Measurements from ENCODE around the gene ACBD3. TPM values are rescaled to one million over a fixed set of nuclear protein-coding genes. Genes with fewer than 3 reads are reported as not detected.
"Not testable (repeated sequence)": the region's sequence is repeated elsewhere in the genome, so short reads cannot be mapped to it uniquely, and the experiment has no call there.

ACBD3 gene
- total RNA-seq, 4 donors from 2014 or later, result 33.5 to 95.8 (median 46.8) TPM

- no peaks in the 10 kb centered on the region for H3K4me1 ChIP-seq
- no peak for DNase-seq
- intact Hi-C loops (cut with DNase I; ENCODE audit: low total_unique reads), result no loop called here
- H3K27ac ChIP-seq, result no peak overlapping the region
- H3K36me3 ChIP-seq, result no peaks in the 10 kb centered on the region
- no peaks in the 10 kb centered on the region for H3K9me3 ChIP-seq
- TF ChIP-seq POLR2A (IDR thresholded peaks at IDR 0.05) (no peak), CTCF (IDR thresholded peaks at IDR 0.05) (no peak)
- H3K4me3 ChIP-seq, result no peak overlapping the region
- H3K27me3 ChIP-seq, result peaks cover 0 to 4% of the 10 kb centered on the region in 2 donors
Observed at GRCh38 chr1:226207048-226207447, 20.5 kb upstream of the ACBD3 start.

- intact Hi-C loops (cut with DNase I; ENCODE audit: low total_unique reads), result no loop called here
- no peak overlapping the region for H3K27ac ChIP-seq
- no peak overlapping the region for H3K4me3 ChIP-seq
- H3K9me3 ChIP-seq, result no peaks in the 10 kb centered on the region
- TF ChIP-seq CTCF (IDR thresholded peaks at IDR 0.05) (no peak), POLR2A (IDR thresholded peaks at IDR 0.05) (no peak)
- no peaks in the 10 kb centered on the region for H3K4me1 ChIP-seq
- no peak for DNase-seq
- no peaks in the 10 kb centered on the region for H3K36me3 ChIP-seq
- H3K27me3 ChIP-seq, result peaks cover 0 to 4% of the 10 kb centered on the region in 2 donors
Observed at GRCh38 chr1:226204198-226204597, 17.7 kb upstream of the ACBD3 start.

GRCh38 chr1:226203655-226204054 lies 17.1 kb upstream of the ACBD3 start:
- intact Hi-C loops (cut with DNase I; ENCODE audit: low total_unique reads), result no loop called here
- no peak for TF ChIP-seq POLR2A (IDR thresholded peaks at IDR 0.05)
- no peak for TF ChIP-seq CTCF (IDR thresholded peaks at IDR 0.05)
- H3K27ac ChIP-seq, result no peak overlapping the region
- no peaks in the 10 kb centered on the region for H3K9me3 ChIP-seq
- H3K4me3 ChIP-seq, result no peak overlapping the region
- no peaks in the 10 kb centered on the region for H3K4me1 ChIP-seq
- H3K27me3 ChIP-seq, result peaks cover 0 to 4% of the 10 kb centered on the region in 2 donors
- no peaks in the 10 kb centered on the region for H3K36me3 ChIP-seq
- DNase-seq, result no peak

GRCh38 chr1:226203240-226203639 lies 16.7 kb upstream of the ACBD3 start:
- Histone ChIP-seq H3K4me1 (no peaks in the 10 kb centered on the region), H3K27me3 (peaks cover 0 to 4% of the 10 kb centered on the region in 2 donors), H3K4me3 (no peak overlapping the region), H3K36me3 (no peaks in the 10 kb centered on the region), H3K9me3 (no peaks in the 10 kb centered on the region), H3K27ac (no peak overlapping the region)
- intact Hi-C loops (cut with DNase I; ENCODE audit: low total_unique reads), result no loop called here
- no peak for TF ChIP-seq POLR2A (IDR thresholded peaks at IDR 0.05)
- TF ChIP-seq CTCF (IDR thresholded peaks at IDR 0.05), result no peak
- DNase-seq, result no peak

GRCh38 chr1:226202666-226203065 lies 16.1 kb upstream of the ACBD3 start:
- intact Hi-C loops (cut with DNase I; ENCODE audit: low total_unique reads), result not testable (repeated sequence)

GRCh38 chr1:226202246-226202645 lies 15.7 kb upstream of the ACBD3 start:
- Histone ChIP-seq H3K27ac (no peak overlapping the region), H3K9me3 (no peaks in the 10 kb centered on the region), H3K36me3 (no peaks in the 10 kb centered on the region), H3K4me3 (no peak overlapping the region), H3K4me1 (no peaks in the 10 kb centered on the region), H3K27me3 (peaks cover 0 to 4% of the 10 kb centered on the region in 2 donors)
- DNase-seq, result no peak
- intact Hi-C loops (cut with DNase I; ENCODE audit: low total_unique reads), result no loop called here
- TF ChIP-seq CTCF (IDR thresholded peaks at IDR 0.05), result no peak

More at GRCh38 chr1:226202666-226203065, 16.1 kb upstream of the ACBD3 start:
- H3K4me1 ChIP-seq, DNase-seq, H3K27ac ChIP-seq, H3K36me3 ChIP-seq, H3K4me3 ChIP-seq, H3K27me3 ChIP-seq, H3K9me3 ChIP-seq: not testable (repeated sequence)

Measured in uterus (tissue), 4 donors.